Activated CD8-positive, alpha-beta T cell treated with anti-CD3 and anti-CD28 coated beads for 36 hours (primary cell): Measurements from ENCODE around the gene ERBB4. TPM values are rescaled to one million over a fixed set of nuclear protein-coding genes. Genes with fewer than 3 reads are reported as not detected.

Experiments used
- ATAC-seq: fragments of 200-7000 bp; cut with Tn5 transposase; one replicate; pipeline ENCODE4 v1.10.0; 2021; ENCODE audit warnings: mild to moderate bottlenecking, moderate library complexity
- CTCF ChIA-PET: fragments of 350-600 bp; sonication (Branson Sonifier 250); formaldehyde crosslinking; loops from one replicate; lab custom pipeline; 2021; ENCODE audit warnings: antibody characterized with exemption; lab: Charles Lee
- POLR2A ChIA-PET: fragments of 350-600 bp; sonication (Branson Sonifier 250); formaldehyde crosslinking; loops from one replicate; lab custom pipeline; 2021; ENCODE audit warnings: antibody characterized with exemption; lab: Charles Lee
- DNase-seq: peaks from one replicate; pipeline ENCODE4 v3.0.0-alpha.2; 2020
- H3K27ac Mint-ChIP-seq: one replicate; pipeline ENCODE4 v1.8.0; 2021; ENCODE audit warnings: mild to moderate bottlenecking, mixed read lengths
- H3K27me3 Mint-ChIP-seq: one replicate; pipeline ENCODE4 v1.8.0; 2021; ENCODE audit warnings: mixed read lengths
- H3K36me3 Mint-ChIP-seq: one replicate; pipeline ENCODE4 v1.8.0; 2021; ENCODE audit warnings: low read depth, mixed read lengths
- H3K4me1 Mint-ChIP-seq: one replicate; pipeline ENCODE4 v1.8.0; 2021; ENCODE audit warnings: low read depth, mixed read lengths
- H3K4me3 Mint-ChIP-seq: one replicate; pipeline ENCODE4 v1.8.0; 2021; ENCODE audit warnings: mild to moderate bottlenecking, moderate library complexity, mixed read lengths
- H3K9me3 Mint-ChIP-seq: one replicate; pipeline ENCODE4 v1.8.0; 2021; ENCODE audit warnings: mixed read lengths
- intact Hi-C: fragments of 100-400 bp; cut with micrococcal nuclease; formaldehyde crosslinking; loops from one replicate; pipeline ENCODE4 v1.10.0; 2022
- total RNA-seq, 2 experiments: library from RNA; stranded (reverse); gene quantifications; one replicate each; pipeline ENCODE4 v1.2.3, GENCODE V29; 2021
- TF ChIP-seq, protein P1 (sequence below): fragments of 200-600 bp; IDR thresholded peaks from one replicate; pipeline ENCODE4 v1.8.0; 2022; ENCODE audit warnings: antibody characterized with exemption, mild to moderate bottlenecking

The ERBB4 gene
- total RNA-seq, 2 experiments from 2014 or later, result not detected

DNA sequence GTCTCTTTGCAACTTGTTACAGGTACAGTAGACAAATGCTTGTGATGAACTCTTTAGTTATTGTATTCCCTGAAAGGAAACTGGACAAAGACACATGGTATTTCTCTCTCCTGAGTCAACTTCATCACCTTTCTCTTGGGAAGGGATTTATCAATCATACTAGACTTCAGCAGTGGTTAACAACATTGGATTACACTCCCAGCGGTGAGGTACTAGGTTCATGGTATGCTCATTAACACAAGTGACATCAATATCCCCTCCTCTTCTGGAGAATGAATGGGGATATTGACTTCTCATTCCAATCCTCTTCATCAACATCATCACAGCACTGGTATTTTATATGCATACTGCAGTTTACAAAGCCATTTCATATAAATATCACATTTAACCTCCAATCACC is 574.6 kb downstream of the ERBB4 start:
- ATAC-seq (no peak), DNase-seq (no peak)
- Mint-ChIP-seq H3K9me3 (no peaks in the 10 kb centered on the region), H3K4me3 (no peak overlapping the region), H3K27me3 (no peaks in the 10 kb centered on the region), H3K36me3 (no peaks in the 10 kb centered on the region), H3K4me1 (no peaks in the 10 kb centered on the region), H3K27ac (no peak overlapping the region)
- intact Hi-C loops, result no loop called here
- TF ChIP-seq, protein P1, sequence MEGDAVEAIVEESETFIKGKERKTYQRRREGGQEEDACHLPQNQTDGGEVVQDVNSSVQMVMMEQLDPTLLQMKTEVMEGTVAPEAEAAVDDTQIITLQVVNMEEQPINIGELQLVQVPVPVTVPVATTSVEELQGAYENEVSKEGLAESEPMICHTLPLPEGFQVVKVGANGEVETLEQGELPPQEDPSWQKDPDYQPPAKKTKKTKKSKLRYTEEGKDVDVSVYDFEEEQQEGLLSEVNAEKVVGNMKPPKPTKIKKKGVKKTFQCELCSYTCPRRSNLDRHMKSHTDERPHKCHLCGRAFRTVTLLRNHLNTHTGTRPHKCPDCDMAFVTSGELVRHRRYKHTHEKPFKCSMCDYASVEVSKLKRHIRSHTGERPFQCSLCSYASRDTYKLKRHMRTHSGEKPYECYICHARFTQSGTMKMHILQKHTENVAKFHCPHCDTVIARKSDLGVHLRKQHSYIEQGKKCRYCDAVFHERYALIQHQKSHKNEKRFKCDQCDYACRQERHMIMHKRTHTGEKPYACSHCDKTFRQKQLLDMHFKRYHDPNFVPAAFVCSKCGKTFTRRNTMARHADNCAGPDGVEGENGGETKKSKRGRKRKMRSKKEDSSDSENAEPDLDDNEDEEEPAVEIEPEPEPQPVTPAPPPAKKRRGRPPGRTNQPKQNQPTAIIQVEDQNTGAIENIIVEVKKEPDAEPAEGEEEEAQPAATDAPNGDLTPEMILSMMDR, result no peak
- CTCF ChIA-PET, result interaction anchor here (0.6 kb wide), 1 partner anchor 432 kb away, joined by 3 read pairs; no protein-coding TSS in a partner anchor
- POLR2A ChIA-PET, result no interaction called here

DNA sequence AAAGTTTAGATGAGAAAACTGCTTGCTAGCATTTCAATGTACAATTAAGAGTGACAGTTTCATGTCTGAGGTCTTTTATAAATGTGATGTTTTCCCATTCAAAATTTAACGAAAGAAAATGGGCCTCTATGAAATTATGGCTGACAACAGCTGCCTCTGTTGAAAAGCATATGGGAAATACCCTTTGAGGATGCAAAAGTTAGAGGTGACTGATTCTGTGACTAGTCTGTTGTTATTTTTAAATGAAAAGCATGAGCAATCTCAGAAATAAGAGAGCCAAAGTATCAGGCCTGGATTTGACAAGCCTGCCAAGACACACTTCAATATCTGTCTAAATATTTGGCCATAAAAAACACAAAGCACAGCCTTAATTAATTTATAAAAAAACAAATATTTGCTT is 580.8 kb downstream of the ERBB4 start:
- CTCF ChIA-PET, result no interaction called here
- no peak for ATAC-seq
- no peak for DNase-seq
- Mint-ChIP-seq H3K4me1 (no peaks in the 10 kb centered on the region), H3K9me3 (no peaks in the 10 kb centered on the region), H3K27me3 (no peaks in the 10 kb centered on the region), H3K4me3 (no peak overlapping the region), H3K36me3 (no peaks in the 10 kb centered on the region), H3K27ac (no peak overlapping the region)
- TF ChIP-seq, protein P1, result no peak
- POLR2A ChIA-PET, result no interaction called here
- intact Hi-C loops, result no loop called here

DNA sequence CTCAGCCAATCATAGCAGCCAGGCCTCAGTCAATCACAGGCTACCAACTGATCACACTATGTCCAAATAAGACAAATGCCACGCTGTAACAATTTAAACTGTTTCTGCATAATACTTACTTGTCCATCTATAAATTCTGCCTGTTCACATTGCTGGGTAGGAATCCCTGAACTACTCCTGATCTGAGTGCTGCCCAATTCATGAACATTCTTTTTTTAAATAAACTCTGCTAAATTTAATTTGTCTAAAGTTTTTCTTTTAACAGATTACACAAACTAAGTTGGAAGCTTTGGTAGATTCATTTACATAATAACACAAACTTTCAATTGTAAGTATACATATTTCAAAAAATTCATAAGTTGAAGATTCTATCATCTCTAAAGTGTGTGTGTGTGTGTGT is 583.0 kb downstream of the ERBB4 start:
- POLR2A ChIA-PET, result no interaction called here
- intact Hi-C loops, result no loop called here
- H3K4me3 Mint-ChIP-seq, result no peak overlapping the region
- no peaks in the 10 kb centered on the region for H3K27me3 Mint-ChIP-seq
- H3K4me1 Mint-ChIP-seq, result no peaks in the 10 kb centered on the region
- H3K9me3 Mint-ChIP-seq, result peaks cover 1% of the 10 kb centered on the region
- TF ChIP-seq, protein P1, result no peak
- DNase-seq, result no peak
- ATAC-seq, result no peak
- CTCF ChIA-PET, result no interaction called here
- no peaks in the 10 kb centered on the region for H3K36me3 Mint-ChIP-seq
- H3K27ac Mint-ChIP-seq, result no peak overlapping the region

DNA sequence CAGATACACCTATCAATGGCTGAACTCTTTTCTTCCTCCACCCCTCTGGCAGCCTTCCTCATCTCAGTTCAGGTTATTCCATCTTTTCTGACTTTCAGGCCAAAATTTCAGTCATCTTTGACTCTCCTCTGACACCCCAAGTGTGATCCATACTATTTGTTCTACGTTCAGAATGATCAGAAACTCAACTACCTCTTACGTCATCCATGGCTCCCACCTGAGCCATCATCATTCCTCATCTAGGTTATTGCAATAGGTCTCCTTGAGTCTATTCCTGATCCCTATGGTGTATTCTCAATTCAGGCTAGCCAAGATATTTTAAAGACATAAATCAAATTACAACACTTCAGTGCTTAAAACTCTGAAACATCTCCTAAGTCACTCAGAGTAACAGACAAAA is 589.7 kb downstream of the ERBB4 start:
- no peaks in the 10 kb centered on the region for H3K36me3 Mint-ChIP-seq
- DNase-seq (no peak), ATAC-seq (no peak)
- no peak overlapping the region for H3K27ac Mint-ChIP-seq
- TF ChIP-seq, protein P1, result no peak
- H3K4me1 Mint-ChIP-seq, result no peaks in the 10 kb centered on the region
- H3K4me3 Mint-ChIP-seq, result no peak overlapping the region
- ChIA-PET POLR2A (no interaction called here), CTCF (no interaction called here)
- intact Hi-C loops, result no loop called here
- H3K27me3 Mint-ChIP-seq, result no peaks in the 10 kb centered on the region
- peaks cover 1% of the 10 kb centered on the region for H3K9me3 Mint-ChIP-seq

DNA sequence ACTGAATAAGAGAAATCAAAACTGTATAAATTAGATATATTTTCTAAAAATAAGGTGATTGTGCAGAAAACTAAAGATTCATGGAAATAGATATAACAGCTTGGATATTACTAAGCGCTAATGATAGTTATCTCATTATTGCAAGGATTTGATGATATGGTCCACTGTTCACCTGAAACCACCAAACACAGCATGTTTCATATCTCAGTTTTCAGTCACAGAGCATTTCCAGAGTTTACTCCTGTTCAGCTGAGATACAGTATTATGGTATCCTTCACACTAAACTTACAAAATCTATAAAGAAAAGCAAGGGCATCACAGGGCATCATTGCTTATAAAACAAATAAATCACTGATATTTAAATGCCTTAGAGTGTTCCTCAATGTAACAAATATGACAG is 591.6 kb downstream of the ERBB4 start:
- intact Hi-C loops, result no loop called here
- Mint-ChIP-seq H3K27ac (no peak overlapping the region), H3K9me3 (peaks cover 1% of the 10 kb centered on the region), H3K4me3 (no peak overlapping the region), H3K36me3 (no peaks in the 10 kb centered on the region), H3K4me1 (no peaks in the 10 kb centered on the region), H3K27me3 (no peaks in the 10 kb centered on the region)
- CTCF ChIA-PET, result no interaction called here
- TF ChIP-seq, protein P1, result no peak
- POLR2A ChIA-PET, result no interaction called here
- DNase-seq (no peak), ATAC-seq (no peak)
